ENCODE results near the gene FAHD2A.
"Not testable (repeated sequence)": the region's sequence is repeated elsewhere in the genome, so short reads cannot be mapped to it uniquely, and the experiment has no call there.

Gene FAHD2A

DNA sequence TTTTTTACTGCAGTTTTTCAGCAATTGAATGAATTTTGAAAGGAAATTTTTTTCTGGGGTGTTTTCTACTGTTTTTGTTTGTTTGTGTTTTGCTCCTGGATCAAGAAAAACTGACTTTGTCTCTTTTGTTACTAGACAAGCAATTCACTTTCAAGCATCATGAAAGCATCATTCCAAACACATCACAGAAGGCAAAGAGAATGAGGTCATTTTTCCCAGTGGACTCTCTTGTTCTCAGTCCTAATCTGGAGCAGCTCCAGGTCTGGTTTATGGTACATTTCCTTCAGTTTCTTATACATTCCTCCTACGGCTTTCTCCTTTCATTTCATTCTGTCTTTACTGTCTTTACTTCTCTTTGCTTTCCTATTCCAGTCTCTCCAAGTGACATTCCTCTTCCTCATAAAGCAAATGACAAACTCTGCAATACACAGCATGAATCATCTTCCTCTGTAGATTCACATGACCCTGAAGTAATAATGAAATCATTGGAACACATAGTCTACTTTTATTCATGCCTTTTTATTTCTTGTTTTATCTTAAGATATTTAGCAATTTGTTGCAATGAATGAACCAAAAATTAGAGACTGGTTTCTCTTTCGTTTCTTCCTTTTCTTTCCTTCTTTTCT lies 40.1 kb downstream of the FAHD2A start:
- not testable (repeated sequence) for DNase-seq

DNA sequence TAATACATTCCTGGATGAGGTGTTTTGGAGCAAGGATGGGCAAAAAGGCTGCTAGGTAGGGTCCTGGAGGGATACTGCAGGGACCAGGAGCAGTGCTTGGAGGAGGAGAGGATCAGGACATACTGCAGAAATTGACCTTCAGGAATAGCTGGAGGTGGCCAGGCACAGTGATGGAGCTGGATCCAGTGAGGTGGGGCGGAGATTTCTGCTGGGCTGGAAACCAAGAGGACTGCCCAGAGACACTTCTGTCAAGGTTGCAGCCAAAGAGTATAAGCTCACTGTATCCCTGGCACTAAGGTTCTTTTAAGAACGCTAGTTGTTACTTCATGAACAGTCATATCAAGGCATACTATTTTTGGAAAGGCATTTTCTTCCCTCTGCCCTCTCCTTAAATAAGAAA lies 42.8 kb downstream of the FAHD2A start:
- DNase-seq = not testable (repeated sequence)

DNA sequence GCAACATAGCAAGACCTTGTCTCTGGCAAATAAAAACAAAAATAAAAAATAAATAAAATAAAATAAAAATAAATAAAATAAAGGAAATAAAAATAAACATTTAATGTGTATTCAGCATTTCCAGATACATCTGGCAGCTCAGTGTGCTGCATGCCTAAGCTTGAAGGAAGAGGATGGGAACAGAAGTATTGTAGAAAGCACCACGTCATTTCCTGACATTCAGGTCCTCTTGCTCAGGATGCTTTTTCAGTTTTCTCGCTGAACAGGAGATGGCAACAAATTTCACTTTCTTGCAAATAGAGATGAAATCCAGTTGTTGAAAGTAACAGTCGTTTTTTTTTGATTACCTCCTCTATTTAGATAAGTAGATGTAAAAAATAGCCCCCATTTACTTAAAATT lies 60.8 kb downstream of the FAHD2A start:
- DNase-seq = not testable (repeated sequence)

All from hippocampal formation (tissue), 2 donors.